Ishikawa (cell line): Measurements from ENCODE around the gene KCNH3.

Experiments
- CEBPB ChIP-seq: IDR thresholded peaks from 2 replicates; pipeline ENCODE4 v1.6.1; 2012
- CREB1 ChIP-seq: IDR thresholded peaks from 2 replicates; pipeline ENCODE4 v1.6.1; 2012; ENCODE audit warnings: low read depth
- EGR1 ChIP-seq: IDR thresholded peaks from 2 replicates; pipeline ENCODE4 v1.6.1; 2012
- EP300 ChIP-seq: IDR thresholded peaks from 2 replicates; pipeline ENCODE4 v1.6.1; 2012; ENCODE audit warnings: borderline replicate concordance
- FOXM1 ChIP-seq: IDR thresholded peaks from 2 replicates; pipeline ENCODE4 v1.6.1; 2012; ENCODE audit warnings: low read depth, borderline replicate concordance
- MAX ChIP-seq: IDR thresholded peaks from 2 replicates; pipeline ENCODE4 v1.6.1; 2012
- NFIC ChIP-seq: IDR thresholded peaks from 2 replicates; pipeline ENCODE4 v1.6.1; 2012
- RAD21 ChIP-seq: IDR thresholded peaks from 2 replicates; pipeline ENCODE4 v1.6.1; 2012; ENCODE audit warnings: low read depth
- TAF1 ChIP-seq: IDR thresholded peaks from 2 replicates; pipeline ENCODE4 v1.6.1; 2012; ENCODE audit warnings: low read depth, mild to moderate bottlenecking
- TCF12 ChIP-seq: IDR thresholded peaks from 2 replicates; pipeline ENCODE4 v1.6.1; 2012; ENCODE audit warnings: low read depth
- TEAD4 ChIP-seq: IDR thresholded peaks from 2 replicates; pipeline ENCODE4 v1.6.1; 2012
- USF1 ChIP-seq: IDR thresholded peaks from 2 replicates; pipeline ENCODE4 v1.6.1; 2012
- YY1 ChIP-seq: IDR thresholded peaks from 2 replicates; pipeline ENCODE4 v1.6.1; 2012; ENCODE audit warnings: low read depth
- TF ChIP-seq, protein P1 (sequence below): IDR thresholded peaks from 2 replicates; pipeline ENCODE4 v1.6.1; 2012; ENCODE audit warnings: low read depth, mild to moderate bottlenecking

GRCh38 chr12:49577589-49578315 is 38.9 kb downstream of the KCNH3 start:
- TF ChIP-seq, protein P1, sequence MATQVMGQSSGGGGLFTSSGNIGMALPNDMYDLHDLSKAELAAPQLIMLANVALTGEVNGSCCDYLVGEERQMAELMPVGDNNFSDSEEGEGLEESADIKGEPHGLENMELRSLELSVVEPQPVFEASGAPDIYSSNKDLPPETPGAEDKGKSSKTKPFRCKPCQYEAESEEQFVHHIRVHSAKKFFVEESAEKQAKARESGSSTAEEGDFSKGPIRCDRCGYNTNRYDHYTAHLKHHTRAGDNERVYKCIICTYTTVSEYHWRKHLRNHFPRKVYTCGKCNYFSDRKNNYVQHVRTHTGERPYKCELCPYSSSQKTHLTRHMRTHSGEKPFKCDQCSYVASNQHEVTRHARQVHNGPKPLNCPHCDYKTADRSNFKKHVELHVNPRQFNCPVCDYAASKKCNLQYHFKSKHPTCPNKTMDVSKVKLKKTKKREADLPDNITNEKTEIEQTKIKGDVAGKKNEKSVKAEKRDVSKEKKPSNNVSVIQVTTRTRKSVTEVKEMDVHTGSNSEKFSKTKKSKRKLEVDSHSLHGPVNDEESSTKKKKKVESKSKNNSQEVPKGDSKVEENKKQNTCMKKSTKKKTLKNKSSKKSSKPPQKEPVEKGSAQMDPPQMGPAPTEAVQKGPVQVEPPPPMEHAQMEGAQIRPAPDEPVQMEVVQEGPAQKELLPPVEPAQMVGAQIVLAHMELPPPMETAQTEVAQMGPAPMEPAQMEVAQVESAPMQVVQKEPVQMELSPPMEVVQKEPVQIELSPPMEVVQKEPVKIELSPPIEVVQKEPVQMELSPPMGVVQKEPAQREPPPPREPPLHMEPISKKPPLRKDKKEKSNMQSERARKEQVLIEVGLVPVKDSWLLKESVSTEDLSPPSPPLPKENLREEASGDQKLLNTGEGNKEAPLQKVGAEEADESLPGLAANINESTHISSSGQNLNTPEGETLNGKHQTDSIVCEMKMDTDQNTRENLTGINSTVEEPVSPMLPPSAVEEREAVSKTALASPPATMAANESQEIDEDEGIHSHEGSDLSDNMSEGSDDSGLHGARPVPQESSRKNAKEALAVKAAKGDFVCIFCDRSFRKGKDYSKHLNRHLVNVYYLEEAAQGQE = no peak
- TF ChIP-seq FOXM1 = no peak
- no peak for TF ChIP-seq CREB1
- TF ChIP-seq TAF1 = no peak
- no peak for TF ChIP-seq EP300
- TF ChIP-seq NFIC = no peak
- no peak for TF ChIP-seq USF1
- TF ChIP-seq CEBPB = no peak
- no peak for TF ChIP-seq MAX
- TF ChIP-seq YY1 = no peak
- no peak for TF ChIP-seq TCF12
- no peak for TF ChIP-seq RAD21
- no peak for TF ChIP-seq TEAD4
- TF ChIP-seq EGR1 = no peak
